B cell (primary cell): ENCODE measurements around the gene TMPRSS9. TPM values are rescaled to one million over a fixed set of nuclear protein-coding genes. Genes with fewer than 3 reads are reported as not detected.

Experiments
- ATAC-seq: fragments of 200-7000 bp; cut with Tn5 transposase; one replicate; pipeline ENCODE4 v1.10.0; 2021; ENCODE audit warnings: low read depth, mild to moderate bottlenecking, moderate number of reproducible peaks, moderate library complexity
- CTCF ChIA-PET: fragments of 350-600 bp; sonication (Branson Sonifier 250); formaldehyde crosslinking; loops from one replicate; lab custom pipeline; 2021; ENCODE audit warnings: antibody characterized with exemption, inconsistent platforms; lab: Charles Lee
- POLR2A ChIA-PET: fragments of 350-600 bp; sonication (Branson Sonifier 250); formaldehyde crosslinking; loops from one replicate; lab custom pipeline; 2021; ENCODE audit warnings: antibody characterized with exemption; lab: Charles Lee
- DNase-seq: peaks from one replicate; pipeline ENCODE4 v3.0.0; 2013
- H2AFZ ChIP-seq: 2 replicates; pipeline ENCODE4 v1.6.1; 2012; ENCODE audit warnings: mild to moderate bottlenecking, low read depth, low read length; ENCODE audit not compliant: insufficient read depth, poor library complexity, severe bottlenecking
- H3K27ac ChIP-seq, 2 donors: 1 replicate in 1 of 2; 2 replicates in 1 of 2; pipeline ENCODE4 v1.5.1; 2012 to 2013; ENCODE audit warnings: low read length in 2 of 2, mild to moderate bottlenecking in 2 of 2, moderate library complexity in 1 of 2
- H3K27me3 ChIP-seq, 4 experiments: fragments of 200-600 bp in 1 of 4; sonication (generic) in 1 of 4; replicated peaks in 1 of 4; 1 replicate in 2 of 4; 2 replicates in 2 of 4; pipeline versions ENCODE4 v1.6.1 to v1.7.0; 2013 to 2016; ENCODE audit warnings: low read length in 3 of 4, mild to moderate bottlenecking in 2 of 4, mixed read lengths in 1 of 4, moderate library complexity in 1 of 4; ENCODE audit not compliant: insufficient read depth in 4 of 4, control insufficient read depth in 3 of 4; ENCODE audit errors: control extremely low read depth in 1 of 4
- H3K36me3 ChIP-seq, 2 experiments: replicated peaks in 1 of 2; 1 replicate in 1 of 2; 2 replicates in 1 of 2; pipeline versions ENCODE4 v1.6.1 to v1.7.1; 2013; ENCODE audit warnings: low read length in 1 of 2; ENCODE audit not compliant: insufficient read depth in 2 of 2, control insufficient read depth in 1 of 2; ENCODE audit errors: control extremely low read depth in 1 of 2, extremely low read depth in 1 of 2
- H3K4me1 ChIP-seq, 2 donors: fragments of 200-600 bp in 1 of 2; sonication (generic) in 1 of 2; 1 replicate in 1 of 2; 2 replicates in 1 of 2; pipeline versions ENCODE4 v1.5.1 to v1.6.1; 2013 to 2017; ENCODE audit warnings: low read length in 2 of 2; ENCODE audit not compliant: control insufficient read depth in 2 of 2, insufficient read depth in 2 of 2
- H3K4me2 ChIP-seq: replicated peaks from 2 replicates; pipeline ENCODE3; 2012; ENCODE audit warnings: mild to moderate bottlenecking, low read depth, low read length; ENCODE audit not compliant: poor library complexity, severe bottlenecking
- H3K4me3 ChIP-seq, 5 experiments: fragments of 200-600 bp in 1 of 5; sonication (generic) in 1 of 5; 1 replicate in 3 of 5; 2 replicates in 2 of 5; pipeline versions ENCODE4 v1.5.1 to v1.7.0; 2011 to 2016; ENCODE audit warnings: low read length in 4 of 5, mild to moderate bottlenecking in 4 of 5, low read depth in 2 of 5, control low read depth in 1 of 5, moderate library complexity in 1 of 5; ENCODE audit not compliant: insufficient read depth in 1 of 5; ENCODE audit errors: control extremely low read depth in 1 of 5, extremely low read depth in 1 of 5
- H3K79me2 ChIP-seq: fragments of 200-600 bp; sonication (generic); one replicate; pipeline ENCODE4 v1.6.0; 2016; ENCODE audit warnings: low read length; ENCODE audit not compliant: control insufficient read depth, insufficient read depth
- H3K9ac ChIP-seq: fragments of 200-600 bp; sonication (generic); 2 replicates; pipeline ENCODE4 v1.6.1; 2017; ENCODE audit warnings: mild to moderate bottlenecking, low read length, moderate library complexity
- H3K9me3 ChIP-seq, 3 donors: one replicate each; pipeline versions ENCODE4 v1.6.1 to v1.7.1; 2013; ENCODE audit warnings: low read length in 2 of 3; ENCODE audit not compliant: control insufficient read depth in 2 of 3, insufficient read depth in 1 of 3; ENCODE audit errors: control extremely low read depth in 1 of 3
- H4K20me1 ChIP-seq: 2 replicates; pipeline ENCODE4 v1.6.0; 2012; ENCODE audit warnings: mild to moderate bottlenecking, low read length; ENCODE audit not compliant: insufficient read depth, control insufficient read depth, poor library complexity, severe bottlenecking
- H3K27ac Mint-ChIP-seq: one replicate; pipeline ENCODE4 v1.8.0; 2021; ENCODE audit warnings: mixed read lengths
- H3K27me3 Mint-ChIP-seq: one replicate; pipeline ENCODE4 v1.8.0; 2021; ENCODE audit warnings: mixed read lengths
- H3K4me1 Mint-ChIP-seq: one replicate; pipeline ENCODE4 v1.8.0; 2021; ENCODE audit warnings: mixed read lengths
- H3K4me3 Mint-ChIP-seq: one replicate; pipeline ENCODE4 v1.8.0; 2021; ENCODE audit warnings: mixed read lengths
- H3K9me3 Mint-ChIP-seq: one replicate; pipeline ENCODE4 v1.8.0; 2022; ENCODE audit warnings: mixed read lengths; ENCODE audit not compliant: insufficient read depth
- CTCF ChIP-seq: fragments of 200-600 bp; IDR thresholded peaks from one replicate; pipeline ENCODE4 v1.8.0; 2022; ENCODE audit warnings: antibody characterized with exemption, mild to moderate bottlenecking
- EZH2 ChIP-seq: IDR thresholded peaks from 2 replicates; pipeline ENCODE4 v1.6.1; 2012; ENCODE audit warnings: borderline replicate concordance, low read depth, mild to moderate bottlenecking, moderate library complexity, low read length; ENCODE audit not compliant: insufficient read depth, poor library complexity, severe bottlenecking
- WGBS: methylation state at CpG from one replicate; pipeline ENCODE4 v1.1.5; 2013; ENCODE audit warnings: missing lambda C conversion rate; ENCODE audit not compliant: insufficient coverage; 5-methylcytosine and 5-hydroxymethylcytosine counted together
- intact Hi-C: fragments of 100-400 bp; cut with micrococcal nuclease; formaldehyde crosslinking; loops from one replicate; pipeline ENCODE4 v1.10.0; 2022
- polyA plus RNA-seq: library from polyadenylated mRNA; depleted of rRNA; stranded (reverse); fragments of >200 nt; gene quantifications from 2 replicates; pipeline ENCODE4 v1.2.3, GENCODE V29; 2012
- total RNA-seq, 2 donors: library from RNA; stranded (reverse); fragments of 120-200 nt in 1 of 2; gene quantifications; 1 replicate in 1 of 2; 2 replicates in 1 of 2; pipeline versions ENCODE4 v1.2.3 to v1.2.4, GENCODE V29; 2013 to 2022

The TMPRSS9 gene
- total and polyA plus RNA-seq, 2 donors (not counting 1 experiment from before 2014, with no cell fraction given): not detected

DNA sequence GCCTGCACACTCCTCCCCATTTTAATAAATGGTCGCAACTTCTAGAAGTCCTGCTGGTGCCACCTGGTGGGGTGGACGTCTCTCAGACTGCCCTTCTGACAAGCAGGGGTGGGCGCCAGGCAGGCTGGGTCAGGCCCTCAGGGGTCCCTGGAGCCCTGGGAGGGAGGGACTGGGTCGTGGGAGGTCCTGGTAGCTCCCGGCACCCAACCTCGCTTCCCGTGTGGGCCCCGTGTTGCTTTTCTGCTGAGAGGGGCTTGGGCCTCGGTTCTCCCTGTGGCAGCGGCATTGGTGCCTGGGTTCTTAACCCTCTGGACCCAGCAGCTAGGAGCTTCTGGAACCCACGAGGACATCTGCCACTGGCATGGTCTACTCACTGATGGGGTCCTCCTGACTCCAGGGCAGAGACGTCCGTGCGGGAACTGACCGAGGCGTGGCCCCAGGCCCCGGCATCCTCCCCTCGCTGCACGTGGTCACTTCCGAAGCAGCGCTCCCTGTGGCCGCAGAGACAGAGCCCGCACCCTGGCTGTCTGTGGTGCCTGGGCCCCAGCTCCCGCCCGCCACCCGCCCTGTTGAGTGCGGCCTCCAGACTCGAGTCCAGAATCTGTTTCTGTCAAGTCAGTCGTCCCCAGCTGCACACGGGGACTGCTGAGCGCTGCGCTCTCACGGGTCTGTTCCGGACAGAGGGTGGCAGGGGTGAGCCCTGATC is 6.0 kb upstream of the TMPRSS9 start:
- DNase-seq: no peak
- intact Hi-C loops: no loop called here
- H2AFZ ChIP-seq: no peak overlapping the region
- no peaks in the 10 kb centered on the region for H3K27me3 Mint-ChIP-seq
- H3K4me3 Mint-ChIP-seq: no peak overlapping the region
- no peaks in the 10 kb centered on the region for H3K4me1 Mint-ChIP-seq
- peaks cover 0 to 32% of the 10 kb centered on the region in 2 experiments for H3K36me3 ChIP-seq
- TF ChIP-seq CTCF (no peak), EZH2 (no peak)
- H3K27me3 ChIP-seq: no peaks in the 10 kb centered on the region
- H3K9me3 ChIP-seq: no peaks in the 10 kb centered on the region
- 97% methylated on average over 33 of the region's 34 CpGs for WGBS
- H3K4me2 ChIP-seq: no peak overlapping the region
- H3K27ac ChIP-seq: no peak overlapping the region
- ChIA-PET CTCF (interaction anchor here (0.7 to 1.1 kb wide), 2 partner anchors 38 to 427 kb away, joined by 3 to 5 read pairs; no protein-coding TSS in a partner anchor), POLR2A (interaction anchor here (0.5 kb wide), 1 partner anchor 191 kb away, joined by 5 read pairs; no protein-coding TSS in a partner anchor)
- H3K9ac ChIP-seq: no peak overlapping the region
- no peaks in the 10 kb centered on the region for H3K4me1 ChIP-seq
- ATAC-seq: no peak
- H3K79me2 ChIP-seq: peaks cover 6% of the 10 kb centered on the region
- H3K27ac Mint-ChIP-seq: no peak overlapping the region
- H3K9me3 Mint-ChIP-seq: no peaks in the 10 kb centered on the region
- no peak overlapping the region for H3K4me3 ChIP-seq
- H4K20me1 ChIP-seq: peaks cover 12% of the 10 kb centered on the region

- Histone ChIP-seq H3K4me1 (no peaks in the 10 kb centered on the region), H3K9ac (no peak overlapping the region), H3K4me3 (no peak overlapping the region), H4K20me1 (peaks cover 12% of the 10 kb centered on the region), H2AFZ (no peak overlapping the region), H3K9me3 (no peaks in the 10 kb centered on the region), H3K4me2 (no peak overlapping the region), H3K27ac (no peak overlapping the region), H3K27me3 (no peaks in the 10 kb centered on the region), H3K36me3 (peaks cover 0 to 32% of the 10 kb centered on the region in 2 experiments), H3K79me2 (peaks cover 6% of the 10 kb centered on the region)
- intact Hi-C loops: no loop called here
- Mint-ChIP-seq H3K4me3 (no peak overlapping the region), H3K9me3 (no peaks in the 10 kb centered on the region), H3K4me1 (no peaks in the 10 kb centered on the region), H3K27ac (no peak overlapping the region), H3K27me3 (no peaks in the 10 kb centered on the region)
- TF ChIP-seq CTCF (no peak), EZH2 (no peak)
- ChIA-PET POLR2A (interaction anchor here (0.5 kb wide), 1 partner anchor 192 kb away, joined by 5 read pairs; no protein-coding TSS in a partner anchor), CTCF (no interaction called here)
- ATAC-seq: no peak
- WGBS: 96% methylated on average over 15 of the region's 17 CpGs
- no peak for DNase-seq
Measured at GRCh38 chr19:2354670-2355069, 5.4 kb upstream of the TMPRSS9 start.
